Activated CD4-positive, alpha-beta T cell treated with anti-CD3 and anti-CD28 coated beads for 36 hours (primary cell): ENCODE data around the gene TAOK1. TPM values are rescaled to one million over a fixed set of nuclear protein-coding genes. Genes with fewer than 3 reads are reported as not detected.
A peak's percentile ranks its signal among the peaks of the same experiment; 100 is the strongest.
"Not testable (repeated sequence)": the region's sequence is repeated elsewhere in the genome, so short reads cannot be mapped to it uniquely, and the experiment has no call there.

Experiments
- ATAC-seq: fragments of 200-7000 bp; cut with Tn5 transposase; one replicate; pipeline ENCODE4 v1.10.0; 2021; ENCODE audit warnings: mild to moderate bottlenecking, moderate library complexity
- CTCF ChIA-PET: fragments of 350-600 bp; sonication (Branson Sonifier 250); formaldehyde crosslinking; loops from one replicate; lab custom pipeline; 2021; ENCODE audit warnings: antibody characterized with exemption; lab: Charles Lee
- POLR2A ChIA-PET: fragments of 350-600 bp; sonication (Branson Sonifier 250); formaldehyde crosslinking; loops from one replicate; lab custom pipeline; 2021; ENCODE audit warnings: antibody characterized with exemption, inconsistent platforms; lab: Charles Lee
- DNase-seq: peaks from one replicate; pipeline ENCODE4 v3.0.0-alpha.2; 2020
- H3K27ac Mint-ChIP-seq: one replicate; pipeline ENCODE4 v1.8.0; 2021; ENCODE audit warnings: mixed read lengths
- H3K27me3 Mint-ChIP-seq: one replicate; pipeline ENCODE4 v1.8.0; 2021; ENCODE audit warnings: mixed read lengths
- H3K36me3 Mint-ChIP-seq: one replicate; pipeline ENCODE4 v1.8.0; 2021; ENCODE audit warnings: low read depth, mixed read lengths
- H3K4me1 Mint-ChIP-seq: one replicate; pipeline ENCODE4 v1.8.0; 2021; ENCODE audit warnings: mixed read lengths
- H3K4me3 Mint-ChIP-seq: one replicate; pipeline ENCODE4 v1.8.0; 2021; ENCODE audit warnings: mild to moderate bottlenecking, moderate library complexity, mixed read lengths
- H3K9me3 Mint-ChIP-seq: one replicate; pipeline ENCODE4 v1.8.0; 2021; ENCODE audit warnings: low read depth, mixed read lengths
- intact Hi-C, 2 experiments: fragments of 100-400 bp; cut with DNase I in 1 of 2; cut with micrococcal nuclease in 1 of 2; formaldehyde crosslinking; loops; one replicate each; pipeline versions ENCODE4 v1.14.2 to v1.15.1; 2022 to 2024; cut with DNase I, micrococcal nuclease
- total RNA-seq, 2 experiments: library from RNA; stranded (reverse); gene quantifications; one replicate each; pipeline ENCODE4 v1.2.3, GENCODE V29; 2021

The TAOK1 gene
- total RNA-seq, 2 experiments from 2014 or later: 29.9 to 35.1 TPM

GRCh38 chr17:29443041-29443739, 53.0 kb downstream of the TAOK1 start:
- intact Hi-C loops: no loop called here
- peaks cover 64% of the 10 kb centered on the region for H3K4me1 Mint-ChIP-seq
- no peak for DNase-seq
- H3K4me3 Mint-ChIP-seq: no peak overlapping the region
- no peaks in the 10 kb centered on the region for H3K27me3 Mint-ChIP-seq
- ChIA-PET POLR2A (no interaction called here), CTCF (no interaction called here)
- H3K9me3 Mint-ChIP-seq: no peaks in the 10 kb centered on the region
- ATAC-seq: no peak
- H3K36me3 Mint-ChIP-seq: peaks cover 9% of the 10 kb centered on the region
- no peak overlapping the region for H3K27ac Mint-ChIP-seq

GRCh38 chr17:29444589-29444988, 54.4 kb downstream of the TAOK1 start:
- intact Hi-C loops: no loop called here
- peaks cover 71% of the 10 kb centered on the region for H3K4me1 Mint-ChIP-seq
- H3K4me3 Mint-ChIP-seq: no peak overlapping the region
- peaks cover 8% of the 10 kb centered on the region for H3K36me3 Mint-ChIP-seq
- DNase-seq (no peak), ATAC-seq (peak; percentile 31)
- no peak overlapping the region for H3K27ac Mint-ChIP-seq
- CTCF ChIA-PET: interaction anchor here (0.9 kb wide), 1 partner anchor 32 kb away, joined by 5 read pairs; no protein-coding TSS in a partner anchor
- H3K9me3 Mint-ChIP-seq: no peaks in the 10 kb centered on the region
- no peaks in the 10 kb centered on the region for H3K27me3 Mint-ChIP-seq
- POLR2A ChIA-PET: no interaction called here

GRCh38 chr17:29445844-29446243, 55.7 kb downstream of the TAOK1 start:
- no peak overlapping the region for H3K27ac Mint-ChIP-seq
- no peak for DNase-seq
- intact Hi-C loops: loop anchor here in 1 of 2 experiments (5.0 kb wide), 1 partner anchor 54 kb away; the partner anchor contains the start of gene TAOK1
- POLR2A ChIA-PET: no interaction called here
- H3K27me3 Mint-ChIP-seq: no peaks in the 10 kb centered on the region
- peaks cover 7% of the 10 kb centered on the region for H3K36me3 Mint-ChIP-seq
- no peak overlapping the region for H3K4me3 Mint-ChIP-seq
- no peaks in the 10 kb centered on the region for H3K9me3 Mint-ChIP-seq
- H3K4me1 Mint-ChIP-seq: peaks cover 73% of the 10 kb centered on the region
- CTCF ChIA-PET: interaction anchor here (0.7 kb wide), 2 partner anchors 76 to 226 kb away, joined by 3 read pairs; no protein-coding TSS in a partner anchor
- no peak for ATAC-seq

- Mint-ChIP-seq H3K9me3 (no peaks in the 10 kb centered on the region), H3K36me3 (peaks cover 29% of the 10 kb centered on the region), H3K27me3 (no peaks in the 10 kb centered on the region), H3K4me3 (no peak overlapping the region), H3K4me1 (peaks cover 41% of the 10 kb centered on the region), H3K27ac (peak overlapping the region; percentile 28)
- intact Hi-C loops: loop anchor here in 1 of 2 experiments (5.0 kb wide), 1 partner anchor 58 kb away; the partner anchor contains the start of gene TAOK1
- ATAC-seq (no peak), DNase-seq (no peak)
- CTCF ChIA-PET: interaction anchor here (1.6 kb wide), 1 partner anchor 80 kb away, joined by 6 read pairs; no protein-coding TSS in a partner anchor
- POLR2A ChIA-PET: interaction anchor here (0.7 kb wide), 2 partner anchors 38 to 1833 kb away, joined by 3 read pairs; no protein-coding TSS in a partner anchor
Observed at GRCh38 chr17:29449865-29450671, 59.9 kb downstream of the TAOK1 start.

- DNase-seq: no peak
- H3K4me3 Mint-ChIP-seq: no peak overlapping the region
- H3K27ac Mint-ChIP-seq: no peak overlapping the region
- H3K36me3 Mint-ChIP-seq: peaks cover 29% of the 10 kb centered on the region
- H3K27me3 Mint-ChIP-seq: no peaks in the 10 kb centered on the region
- no peak for ATAC-seq
- H3K9me3 Mint-ChIP-seq: no peaks in the 10 kb centered on the region
- intact Hi-C loops: no loop called here
- POLR2A ChIA-PET: no interaction called here
- H3K4me1 Mint-ChIP-seq: peaks cover 29% of the 10 kb centered on the region
- CTCF ChIA-PET: interaction anchor here (0.7 to 0.9 kb wide), 2 partner anchors 67 to 115 kb away, joined by 3 read pairs; no protein-coding TSS in a partner anchor
Observed at GRCh38 chr17:29451121-29451742, 61.1 kb downstream of the TAOK1 start.

- Mint-ChIP-seq H3K36me3 (peaks cover 25% of the 10 kb centered on the region), H3K4me3 (no peak overlapping the region), H3K4me1 (peaks cover 7% of the 10 kb centered on the region), H3K27me3 (no peaks in the 10 kb centered on the region), H3K9me3 (no peaks in the 10 kb centered on the region), H3K27ac (no peak overlapping the region)
- ATAC-seq (no peak), DNase-seq (no peak)
- intact Hi-C loops: no loop called here
- ChIA-PET CTCF (interaction anchor here (1.0 kb wide), 1 partner anchor 88 kb away, joined by 3 read pairs; no protein-coding TSS in a partner anchor), POLR2A (interaction anchor here (0.7 kb wide), 1 partner anchor 42 kb away, joined by 3 read pairs; no protein-coding TSS in a partner anchor)
Observed at GRCh38 chr17:29458066-29458465, 67.9 kb downstream of the TAOK1 start.

GRCh38 chr17:29461483-29462206, 71.5 kb downstream of the TAOK1 start:
- DNase-seq (no peak), ATAC-seq (no peak)
- intact Hi-C loops: loop anchor here in 1 of 2 experiments (1.0 kb wide), 1 partner anchor 22 kb away; no protein-coding TSS in a partner anchor
- CTCF ChIA-PET: interaction anchor here (1.1 to 1.3 kb wide), 2 partner anchors 17 to 92 kb away, joined by 3 read pairs; no protein-coding TSS in a partner anchor
- Mint-ChIP-seq H3K9me3 (no peaks in the 10 kb centered on the region), H3K27ac (peak overlapping the region; percentile 0), H3K36me3 (peaks cover 20% of the 10 kb centered on the region), H3K4me1 (peaks cover 7% of the 10 kb centered on the region), H3K27me3 (no peaks in the 10 kb centered on the region), H3K4me3 (no peak overlapping the region)
- POLR2A ChIA-PET: no interaction called here

- ChIA-PET CTCF (no interaction called here), POLR2A (no interaction called here)
- Mint-ChIP-seq H3K9me3 (no peaks in the 10 kb centered on the region), H3K4me1 (no peaks in the 10 kb centered on the region), H3K27me3 (no peaks in the 10 kb centered on the region), H3K36me3 (peaks cover 20% of the 10 kb centered on the region), H3K4me3 (no peak overlapping the region), H3K27ac (no peak overlapping the region)
- no peak for DNase-seq
- intact Hi-C loops: no loop called here
- ATAC-seq: no peak
Observed at GRCh38 chr17:29469276-29469675, 79.1 kb downstream of the TAOK1 start.

GRCh38 chr17:29473437-29473836, 83.3 kb downstream of the TAOK1 start:
- H3K36me3 Mint-ChIP-seq: peaks cover 12% of the 10 kb centered on the region
- H3K4me3 Mint-ChIP-seq, ATAC-seq, H3K27me3 Mint-ChIP-seq, H3K9me3 Mint-ChIP-seq, H3K27ac Mint-ChIP-seq, DNase-seq, H3K4me1 Mint-ChIP-seq, POLR2A ChIA-PET, intact Hi-C loops: not testable (repeated sequence)
- CTCF ChIA-PET: interaction anchor here (0.6 to 1.4 kb wide), 2 partner anchors 54 to 103 kb away, joined by 4 to 6 read pairs; no protein-coding TSS in a partner anchor

- Mint-ChIP-seq H3K27ac (no peak overlapping the region), H3K27me3 (no peaks in the 10 kb centered on the region), H3K4me1 (no peaks in the 10 kb centered on the region), H3K36me3 (peaks cover 11% of the 10 kb centered on the region), H3K9me3 (no peaks in the 10 kb centered on the region), H3K4me3 (no peak overlapping the region)
- ChIA-PET CTCF (interaction anchor here (0.7 to 1.4 kb wide), 3 partner anchors 35 to 790 kb away, joined by 3 to 6 read pairs (median 3); no protein-coding TSS in a partner anchor), POLR2A (no interaction called here)
- ATAC-seq (no peak), DNase-seq (no peak)
- intact Hi-C loops: no loop called here
Observed at GRCh38 chr17:29474297-29474696, 84.1 kb downstream of the TAOK1 start.
